Measurements from ENCODE around the gene HUNK. TPM values are rescaled to one million over a fixed set of nuclear protein-coding genes. Genes with fewer than 3 reads are reported as not detected.

The HUNK gene
- total RNA-seq = 1 to 10 TPM in 1 of 9 donors, under 1 TPM in 8; 0.17 to 1.4 (median 0.68) TPM
- under 1 TPM; 0.13 to 0.64 (median 0.33) TPM for polyA plus RNA-seq
- long read RNA-seq, donor 1 = 0 reads
- long read RNA-seq, donor 2 = 0 reads
- long read RNA-seq, donor 3 = 0 reads
- long read RNA-seq, donor 4 = 0 reads
- long read RNA-seq, donor 5 = 0 reads
- long read RNA-seq, donor 6 = 0 reads
- long read RNA-seq, donor 7 = 0 reads
- long read RNA-seq, donor 8 = 0 reads
- long read RNA-seq, donor 9 = 0 reads
- long read RNA-seq, donor 10, full-length matches to known transcripts = 1 of 1 reads
- long read RNA-seq, donor 10, partial matches to known transcripts = 0 of 1 reads
- long read RNA-seq, donor 10, other reads (novel, unspliced or antisense) = 0 of 1 reads

DNA sequence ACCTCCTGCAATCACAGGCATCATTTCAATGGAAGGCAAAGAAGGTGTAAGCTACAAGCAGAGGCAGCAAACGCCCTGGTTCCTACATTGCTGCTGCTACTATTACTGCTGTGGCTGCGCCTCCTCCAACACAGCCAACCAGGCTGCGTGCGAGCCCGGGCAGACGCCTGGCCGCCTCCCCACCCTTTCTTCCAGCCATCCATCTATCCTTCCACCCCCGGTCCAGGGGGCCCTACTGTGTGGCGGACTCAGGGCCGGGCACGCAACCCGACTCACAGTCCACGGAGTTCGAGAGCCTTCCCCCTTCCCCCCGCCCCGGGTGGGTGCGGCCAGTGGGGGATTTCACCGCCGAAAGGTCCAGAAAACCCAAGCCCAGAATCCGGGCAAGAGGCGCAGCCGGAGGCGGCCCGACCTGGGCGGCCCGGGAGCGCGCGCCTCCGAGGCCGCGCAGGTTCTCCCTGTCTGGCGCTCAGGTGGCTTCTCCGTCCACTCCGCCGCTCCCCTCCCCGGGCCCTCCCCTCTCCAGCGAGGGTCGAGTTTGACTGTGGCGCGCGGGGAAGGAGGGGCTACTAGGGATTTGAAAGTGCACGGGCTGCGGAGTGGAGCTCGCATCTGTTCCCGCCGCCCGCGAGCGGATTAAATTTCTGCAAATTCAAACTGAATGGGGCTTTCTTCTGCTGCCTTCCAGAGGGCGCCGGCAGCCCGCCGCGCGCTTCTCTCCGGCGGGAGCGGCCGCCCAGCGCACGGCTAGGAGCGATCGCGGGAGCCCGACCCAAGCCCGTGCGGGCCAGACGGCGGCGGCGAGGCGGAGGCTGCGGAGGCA lies at the start of gene HUNK:
HUNK (plus strand) TSS at position 569 of the 823 bp plus-strand sequence. CDS start 655 bp downstream, outside the sequence.
- peaks cover 4 to 12% of the 10 kb centered on the region in 2 donors for H3K4me1 ChIP-seq (replicated peaks in 1 of 2)
- no peaks in the 10 kb centered on the region for H3K9me3 ChIP-seq (replicated peaks in 1 of 3)
- TF ChIP-seq POLR2A (IDR thresholded peaks at IDR 0.05) = no peak
- TF ChIP-seq, protein P1, sequence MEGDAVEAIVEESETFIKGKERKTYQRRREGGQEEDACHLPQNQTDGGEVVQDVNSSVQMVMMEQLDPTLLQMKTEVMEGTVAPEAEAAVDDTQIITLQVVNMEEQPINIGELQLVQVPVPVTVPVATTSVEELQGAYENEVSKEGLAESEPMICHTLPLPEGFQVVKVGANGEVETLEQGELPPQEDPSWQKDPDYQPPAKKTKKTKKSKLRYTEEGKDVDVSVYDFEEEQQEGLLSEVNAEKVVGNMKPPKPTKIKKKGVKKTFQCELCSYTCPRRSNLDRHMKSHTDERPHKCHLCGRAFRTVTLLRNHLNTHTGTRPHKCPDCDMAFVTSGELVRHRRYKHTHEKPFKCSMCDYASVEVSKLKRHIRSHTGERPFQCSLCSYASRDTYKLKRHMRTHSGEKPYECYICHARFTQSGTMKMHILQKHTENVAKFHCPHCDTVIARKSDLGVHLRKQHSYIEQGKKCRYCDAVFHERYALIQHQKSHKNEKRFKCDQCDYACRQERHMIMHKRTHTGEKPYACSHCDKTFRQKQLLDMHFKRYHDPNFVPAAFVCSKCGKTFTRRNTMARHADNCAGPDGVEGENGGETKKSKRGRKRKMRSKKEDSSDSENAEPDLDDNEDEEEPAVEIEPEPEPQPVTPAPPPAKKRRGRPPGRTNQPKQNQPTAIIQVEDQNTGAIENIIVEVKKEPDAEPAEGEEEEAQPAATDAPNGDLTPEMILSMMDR (IDR thresholded peaks at IDR 0.05) = no peak
- no peaks in the 10 kb centered on the region for H3K36me3 ChIP-seq (replicated peaks in 1 of 2)
- 0 to 1% (median 1%) methylated on average over 4 to 74 of the region's 74 CpGs for WGBS, 4 donors
- H3K27ac ChIP-seq = peak within 1 kb of the TSS in 1 of 5 donors; percentile 26
- intact Hi-C loops (cut with DNase I) = no loop called here
- peaks cover 12% of the 10 kb centered on the region for H3K27me3 ChIP-seq
- peak in 3 of 7 donors; percentile 4 to 56 (median 30) for DNase-seq
- H3K4me3 ChIP-seq = peak within 1 kb of the TSS in 2 of 4 donors; percentile 23 to 74

DNA sequence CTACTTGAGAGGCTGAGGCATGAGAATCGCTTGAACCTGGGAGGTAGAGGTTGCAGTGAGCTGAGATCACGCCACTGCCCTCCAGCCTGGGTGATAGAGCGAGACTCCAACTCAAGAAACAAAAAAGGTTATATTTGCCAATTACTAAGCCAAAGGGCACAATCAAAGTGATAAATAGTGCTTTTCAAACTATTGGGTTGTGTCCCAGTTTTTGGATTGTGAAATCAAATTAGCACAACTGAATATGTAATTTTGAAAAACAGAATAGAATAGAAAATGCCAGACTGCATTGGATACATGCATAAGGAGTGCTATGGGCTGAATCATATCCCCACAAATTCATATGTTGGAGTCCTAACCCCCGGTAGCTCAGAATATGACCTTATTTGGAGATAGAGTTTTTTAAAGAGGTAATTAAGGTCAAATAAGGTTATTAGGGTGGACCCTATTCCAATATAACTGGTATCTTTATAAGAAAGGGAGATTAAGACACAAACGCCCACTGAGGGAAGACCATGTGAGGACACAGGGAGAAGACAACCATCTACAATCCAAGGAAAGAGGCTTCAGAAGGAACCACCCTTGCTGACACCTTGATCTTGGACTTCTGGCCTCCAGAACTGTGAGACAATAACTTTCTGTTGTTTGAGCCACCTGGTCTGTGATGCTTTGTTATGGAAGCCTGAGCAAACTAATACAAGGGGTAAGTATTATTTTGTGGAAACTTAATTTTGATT lies 42.9 kb upstream of the HUNK start:
- intact Hi-C loops (cut with DNase I) = no loop called here
- H3K9me3 ChIP-seq (replicated peaks in 1 of 3) = no peaks in the 10 kb centered on the region
- H3K4me1 ChIP-seq (replicated peaks in 1 of 2) = peaks cover 3 to 7% of the 10 kb centered on the region in 2 donors
- DNase-seq = peak in 1 of 7 donors; percentile 23
- H3K4me3 ChIP-seq = no peak overlapping the region
- H3K36me3 ChIP-seq (replicated peaks in 1 of 2) = no peaks in the 10 kb centered on the region
- WGBS, 4 donors = 57 to 65% (median 59%) methylated on average over 5 of the region's 5 CpGs
- H3K27ac ChIP-seq = peak overlapping the region in 1 of 5 donors; percentile 26
- TF ChIP-seq POLR2A (IDR thresholded peaks at IDR 0.05) = no peak
- TF ChIP-seq, protein P1 (IDR thresholded peaks at IDR 0.05) = no peak
- no peaks in the 10 kb centered on the region for H3K27me3 ChIP-seq

DNA sequence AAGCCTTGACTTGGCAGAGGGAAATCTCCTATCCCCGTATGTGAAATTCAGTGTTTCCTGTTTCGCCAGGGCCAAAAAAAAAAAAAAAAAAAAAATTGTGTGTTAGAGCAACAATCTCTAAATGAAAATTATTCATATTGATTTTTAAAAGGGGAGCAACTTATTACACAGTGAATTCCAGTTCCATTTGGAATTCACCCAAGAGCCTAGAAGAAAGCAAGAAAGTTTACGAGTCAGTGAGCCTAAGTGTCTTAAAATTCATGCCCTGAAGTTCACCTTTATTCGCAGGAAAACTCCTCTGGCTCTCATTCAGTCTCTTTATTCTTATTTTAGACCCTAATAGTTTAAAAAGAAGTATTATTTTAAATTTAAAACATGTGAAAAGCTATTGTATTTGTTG lies 42.1 kb upstream of the HUNK start:
- Histone ChIP-seq H3K36me3 (replicated peaks in 1 of 2) (no peaks in the 10 kb centered on the region), H3K9me3 (replicated peaks in 1 of 3) (no peaks in the 10 kb centered on the region), H3K27me3 (no peaks in the 10 kb centered on the region), H3K4me1 (replicated peaks in 1 of 2) (peaks cover 3 to 7% of the 10 kb centered on the region in 2 donors), H3K4me3 (no peak overlapping the region), H3K27ac (no peak overlapping the region)
- 46 to 62% (median 59%) methylated on average over 4 of the region's 4 CpGs for WGBS, 4 donors
- TF ChIP-seq, protein P1 (IDR thresholded peaks at IDR 0.05) = no peak
- no peak for TF ChIP-seq POLR2A (IDR thresholded peaks at IDR 0.05)
- no peak for DNase-seq
- intact Hi-C loops (cut with DNase I) = no loop called here

DNA sequence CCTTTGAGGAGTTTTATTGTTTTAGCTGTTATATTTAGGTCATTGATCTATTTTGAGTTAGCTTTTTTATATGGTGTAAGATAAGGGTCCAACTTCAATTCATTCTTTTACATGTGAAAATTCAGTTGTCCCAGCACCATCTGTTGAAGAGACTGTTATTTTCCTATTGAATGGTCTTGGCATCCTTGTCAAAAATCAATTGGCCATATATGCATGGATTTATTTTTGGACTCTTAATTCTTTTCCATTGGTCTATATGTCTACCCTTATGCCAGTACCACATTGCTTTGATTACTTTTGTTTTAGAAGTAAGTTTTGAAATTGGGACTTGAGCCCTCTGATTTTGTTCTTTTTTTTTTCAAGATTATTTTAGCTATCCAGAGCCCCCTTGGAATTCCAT lies 35.8 kb upstream of the HUNK start:
- intact Hi-C loops (cut with DNase I) = no loop called here
- no peak for DNase-seq
- no peaks in the 10 kb centered on the region for H3K27me3 ChIP-seq
- H3K9me3 ChIP-seq (replicated peaks in 1 of 3) = no peaks in the 10 kb centered on the region
- no peaks in the 10 kb centered on the region for H3K4me1 ChIP-seq (replicated peaks in 1 of 2)
- H3K36me3 ChIP-seq (replicated peaks in 1 of 2) = no peaks in the 10 kb centered on the region
- H3K27ac ChIP-seq = no peak overlapping the region
- TF ChIP-seq, protein P1 (IDR thresholded peaks at IDR 0.05) = no peak
- TF ChIP-seq POLR2A (IDR thresholded peaks at IDR 0.05) = no peak
- no peak overlapping the region for H3K4me3 ChIP-seq

Measured in adrenal gland (tissue), 19 donors.